ENCODE data around the gene PLEKHM1.
"Not testable (repeated sequence)": the region's sequence is repeated elsewhere in the genome, so short reads cannot be mapped to it uniquely, and the experiment has no call there.

Gene PLEKHM1

DNA sequence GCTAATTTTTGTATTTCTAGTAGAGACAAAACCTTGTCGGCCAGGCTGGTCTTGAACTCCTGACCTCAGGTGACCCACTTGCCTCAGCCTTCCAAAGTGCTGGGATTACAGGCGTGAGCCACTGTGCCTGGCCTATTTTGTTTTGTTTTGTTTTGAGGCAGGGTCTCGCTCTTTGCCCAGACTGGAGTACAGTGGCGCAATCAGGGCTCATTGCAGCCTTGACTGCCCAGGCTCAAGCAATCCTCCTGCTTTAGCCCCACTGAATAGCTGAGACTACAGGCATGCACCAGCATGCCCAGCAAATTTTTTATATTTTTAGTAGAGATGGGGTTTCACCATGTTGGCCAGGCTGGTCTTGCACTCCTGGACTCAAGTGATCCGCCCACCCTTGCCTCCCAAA, 30.1 kb downstream of the PLEKHM1 start:
- not testable (repeated sequence) for DNase-seq

DNA sequence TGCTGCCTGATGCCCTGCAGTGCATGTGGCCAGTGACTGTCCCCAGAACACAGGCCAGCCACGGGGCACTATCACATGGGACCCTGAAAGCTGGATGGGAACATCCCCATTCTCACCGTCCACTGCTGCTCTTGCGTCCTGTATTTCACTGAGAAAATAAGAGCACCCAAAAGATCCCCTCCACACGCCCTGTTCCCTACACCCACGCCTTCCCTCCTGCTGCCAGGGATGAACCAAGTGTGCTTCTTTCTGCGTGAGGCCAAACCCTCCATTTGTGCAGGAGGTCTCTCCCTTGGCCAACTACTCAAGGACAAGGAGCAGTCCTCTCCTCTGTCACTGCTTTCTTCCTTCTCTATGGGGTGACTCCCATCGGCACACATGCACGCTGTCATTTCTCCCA, 36.2 kb downstream of the PLEKHM1 start:
- not testable (repeated sequence) for DNase-seq

DNA sequence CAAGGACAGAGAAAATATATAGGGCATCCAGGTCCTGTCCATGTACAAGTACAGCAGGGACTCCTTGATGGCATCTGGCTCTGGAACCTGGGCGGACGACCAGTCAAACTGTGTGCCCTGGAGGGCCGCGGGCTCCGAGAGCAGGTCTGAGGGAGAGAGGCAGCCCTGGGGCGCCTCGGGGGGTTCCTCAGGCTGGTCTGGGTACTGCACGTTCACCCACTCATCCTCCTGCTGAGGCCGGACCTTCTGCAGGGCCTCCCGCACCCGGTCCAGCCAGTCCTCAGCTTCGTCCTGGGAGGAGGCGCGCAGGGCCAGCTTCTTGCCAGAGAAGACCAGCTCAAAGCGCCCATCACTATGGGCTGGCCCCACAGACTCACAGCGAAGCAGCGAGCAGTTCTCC, 36.8 kb downstream of the PLEKHM1 start:
- not testable (repeated sequence) for DNase-seq

DNA sequence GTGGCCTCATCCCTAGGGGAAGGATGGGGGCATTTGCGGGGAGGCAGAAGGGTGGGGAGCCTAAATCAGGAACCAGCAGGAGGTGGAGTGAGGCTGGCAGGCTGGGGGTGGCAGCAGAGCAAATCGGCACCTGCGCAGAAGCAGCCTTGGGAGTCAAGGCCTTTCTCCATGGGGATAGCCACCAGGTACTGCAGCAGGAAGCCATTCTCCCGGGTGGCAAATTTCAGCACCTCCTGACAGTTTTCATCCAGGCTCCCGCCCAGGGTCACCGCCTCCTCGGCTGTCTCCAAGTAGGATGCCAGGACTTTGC, 37.3 kb downstream of the PLEKHM1 start:
- not testable (repeated sequence) for DNase-seq

DNA sequence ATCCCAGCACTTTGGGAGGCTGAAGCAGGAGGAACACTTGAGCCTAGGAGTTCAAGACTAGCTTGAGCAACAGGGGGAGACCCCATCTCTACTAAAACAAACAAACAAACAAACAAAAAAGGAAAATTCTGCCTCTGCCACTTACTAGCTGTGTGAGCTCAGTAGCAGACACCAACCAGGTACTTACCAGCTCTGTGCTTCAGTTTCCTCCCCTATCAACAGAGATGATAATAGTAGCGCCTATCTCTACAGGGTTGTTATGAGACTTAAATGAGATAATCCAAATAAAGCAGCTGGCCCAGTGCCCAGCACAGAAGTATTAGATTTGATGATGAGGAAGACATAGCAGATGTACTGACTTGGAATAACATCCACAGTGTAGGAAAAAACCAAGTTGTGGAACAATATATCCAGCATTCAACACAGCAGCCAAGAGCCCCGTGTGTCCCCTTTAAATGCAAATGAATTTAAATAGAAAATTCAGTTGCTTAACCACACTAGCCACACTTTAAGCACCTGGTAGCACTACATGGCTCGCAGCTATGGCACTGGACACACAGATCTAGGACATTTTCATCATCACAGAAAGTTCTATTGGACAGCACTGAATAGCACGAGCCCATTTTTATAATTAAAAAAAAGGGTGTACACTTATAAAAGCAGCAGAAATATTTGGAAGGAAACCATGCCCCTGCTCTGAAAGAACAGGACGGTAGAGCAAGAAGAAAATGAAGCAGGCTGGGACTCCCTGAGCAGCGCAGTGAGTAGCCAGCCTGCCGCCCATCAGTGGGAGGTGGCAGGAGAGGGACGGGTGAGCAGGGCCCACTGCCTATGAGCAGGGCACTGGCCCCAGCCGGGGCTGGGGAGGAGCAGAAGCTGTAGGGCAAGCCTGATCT, 37.9 kb downstream of the PLEKHM1 start:
- not testable (repeated sequence) for DNase-seq

DNA sequence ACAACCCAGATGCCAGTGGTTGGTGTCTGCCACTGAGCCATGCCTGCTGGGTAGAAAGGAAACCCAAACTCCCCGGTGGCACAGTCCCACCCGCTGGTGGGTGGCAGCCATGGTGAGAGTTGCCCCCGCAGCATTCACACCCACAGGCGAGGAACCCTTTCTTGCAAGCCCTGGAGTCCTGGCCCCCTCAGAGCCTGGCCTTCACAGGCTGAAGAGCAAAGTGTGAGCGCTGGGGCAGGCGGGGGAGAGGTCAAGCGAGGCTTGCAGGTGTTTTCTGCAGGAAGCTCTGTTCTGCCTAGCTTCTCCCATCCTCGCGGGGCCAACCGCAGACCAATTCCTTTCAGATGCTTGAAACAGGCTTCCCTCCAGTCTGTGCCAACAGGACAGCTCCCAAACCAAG, 38.9 kb downstream of the PLEKHM1 start:
- DNase-seq: not testable (repeated sequence)

DNA sequence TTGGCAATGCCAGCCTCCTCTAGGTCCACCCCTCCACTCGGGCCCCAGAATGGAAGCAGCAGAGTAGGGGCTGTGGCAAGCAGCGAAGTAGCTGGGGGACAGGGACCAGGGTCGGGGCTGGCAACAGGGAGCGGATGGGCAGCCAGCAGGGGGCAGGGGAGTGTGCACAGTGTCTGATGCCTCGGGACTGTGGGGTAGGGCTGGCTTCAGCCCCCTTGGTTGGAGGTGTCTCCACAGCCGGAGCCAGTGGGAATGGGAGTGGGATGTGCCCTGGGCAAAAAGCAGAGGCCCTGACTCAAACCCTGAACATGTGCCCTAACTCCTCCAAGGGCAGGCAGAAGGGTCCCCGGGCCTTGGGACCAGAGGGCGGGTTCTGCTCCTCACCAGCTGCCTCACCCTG, 39.4 kb downstream of the PLEKHM1 start:
- DNase-seq: no peak

DNA sequence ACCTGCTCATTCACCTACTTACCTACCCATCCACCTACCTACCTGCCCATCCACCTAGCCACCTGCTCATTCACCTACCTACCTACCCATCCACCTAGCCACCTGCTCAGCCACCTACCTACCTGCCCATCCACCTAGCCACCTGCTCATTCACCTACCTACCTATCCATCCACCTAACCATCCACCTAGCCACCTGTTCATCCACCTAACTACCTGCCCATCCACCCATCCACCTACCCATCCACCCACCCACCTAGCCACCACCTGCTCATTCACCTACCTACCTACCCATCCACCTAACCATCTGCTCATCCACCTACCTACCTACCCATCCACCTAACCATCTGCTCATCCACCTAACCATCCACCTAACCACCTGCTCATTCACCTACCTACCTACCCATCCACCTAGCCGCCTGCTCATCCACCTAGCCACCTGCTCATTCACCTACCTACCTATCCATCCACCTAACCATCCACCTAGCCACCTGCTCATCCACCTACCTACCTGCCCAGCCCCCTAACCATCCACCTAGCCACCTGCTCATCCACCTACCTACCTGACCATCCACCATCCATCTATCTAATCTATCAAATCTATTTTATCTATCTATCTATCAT, 40.7 kb downstream of the PLEKHM1 start:
- not testable (repeated sequence) for DNase-seq

DNA sequence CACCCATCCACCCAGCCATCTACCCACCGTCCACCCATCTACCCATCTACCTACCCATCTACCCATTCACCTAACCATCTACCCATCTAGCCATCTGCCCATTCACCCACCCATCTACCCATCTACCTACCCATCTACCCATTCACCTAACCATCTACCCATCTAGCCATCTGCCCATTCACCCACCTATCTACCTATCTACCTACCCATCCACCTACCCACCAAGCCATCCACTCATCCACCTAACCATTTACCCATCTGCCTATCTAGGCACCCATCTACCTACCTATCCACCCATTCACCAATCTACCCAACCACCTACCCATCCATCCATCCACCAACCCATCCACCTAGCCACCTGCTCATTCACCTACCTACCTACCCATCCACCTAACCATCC, 41.3 kb downstream of the PLEKHM1 start:
- DNase-seq: not testable (repeated sequence)

DNA sequence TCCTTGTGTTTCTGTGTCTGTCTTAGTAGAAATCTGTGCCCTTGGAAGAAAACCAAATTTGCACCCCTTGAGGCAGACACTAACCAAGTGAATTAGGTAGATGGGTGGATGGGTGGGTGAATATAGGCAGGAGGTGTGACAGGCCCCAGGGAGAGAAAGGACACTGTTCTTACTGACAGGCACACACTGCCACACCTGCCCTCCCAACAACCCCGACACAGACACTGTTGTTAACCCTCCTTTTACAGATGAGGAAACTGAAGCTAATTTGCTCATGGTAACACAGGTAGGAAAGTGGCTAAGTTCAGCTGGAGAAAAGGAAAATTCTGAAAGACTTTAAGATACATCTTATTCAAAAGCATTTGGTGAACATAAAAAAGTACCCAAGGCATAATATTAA, 42.0 kb downstream of the PLEKHM1 start:
- DNase-seq: not testable (repeated sequence)

DNA sequence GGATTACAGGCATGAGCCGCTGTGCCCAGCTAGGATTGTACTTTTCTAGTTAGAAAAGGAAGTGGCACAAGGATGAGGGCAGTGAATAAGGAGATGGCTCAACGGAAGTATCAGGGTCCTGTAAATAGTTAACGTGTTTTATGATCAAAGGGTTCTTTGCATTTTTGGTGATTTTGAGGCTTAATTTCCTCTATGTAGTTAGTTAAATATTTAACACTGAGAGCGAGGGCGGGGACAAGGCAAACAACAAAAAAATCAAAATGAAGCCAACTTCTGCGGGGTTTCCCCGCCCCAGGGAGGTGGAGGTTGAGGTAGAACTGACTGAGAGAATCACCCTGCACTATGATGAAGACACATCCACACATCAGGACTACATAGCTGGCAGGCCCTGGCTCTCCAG, 42.5 kb downstream of the PLEKHM1 start:
- not testable (repeated sequence) for DNase-seq

DNA sequence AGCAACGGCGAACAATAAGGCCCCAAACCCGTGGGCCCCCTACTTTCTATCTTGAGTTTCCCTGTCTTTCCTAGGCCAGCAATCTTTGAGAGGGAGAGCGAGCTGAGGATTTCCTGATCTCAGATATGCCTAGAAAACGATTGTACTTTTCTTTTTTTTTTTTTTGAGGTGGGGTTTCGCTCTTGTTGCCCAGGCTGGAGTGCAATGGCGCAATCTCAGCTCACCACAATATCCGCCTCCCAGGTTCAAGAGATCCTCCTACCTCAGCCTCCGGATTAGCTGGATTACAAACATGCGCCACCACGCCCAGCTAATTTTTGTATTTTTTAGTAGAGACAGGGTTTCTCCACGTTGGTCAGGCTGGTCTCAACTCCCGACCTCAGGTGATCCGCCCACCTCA, 42.9 kb downstream of the PLEKHM1 start:
- not testable (repeated sequence) for DNase-seq

DNA sequence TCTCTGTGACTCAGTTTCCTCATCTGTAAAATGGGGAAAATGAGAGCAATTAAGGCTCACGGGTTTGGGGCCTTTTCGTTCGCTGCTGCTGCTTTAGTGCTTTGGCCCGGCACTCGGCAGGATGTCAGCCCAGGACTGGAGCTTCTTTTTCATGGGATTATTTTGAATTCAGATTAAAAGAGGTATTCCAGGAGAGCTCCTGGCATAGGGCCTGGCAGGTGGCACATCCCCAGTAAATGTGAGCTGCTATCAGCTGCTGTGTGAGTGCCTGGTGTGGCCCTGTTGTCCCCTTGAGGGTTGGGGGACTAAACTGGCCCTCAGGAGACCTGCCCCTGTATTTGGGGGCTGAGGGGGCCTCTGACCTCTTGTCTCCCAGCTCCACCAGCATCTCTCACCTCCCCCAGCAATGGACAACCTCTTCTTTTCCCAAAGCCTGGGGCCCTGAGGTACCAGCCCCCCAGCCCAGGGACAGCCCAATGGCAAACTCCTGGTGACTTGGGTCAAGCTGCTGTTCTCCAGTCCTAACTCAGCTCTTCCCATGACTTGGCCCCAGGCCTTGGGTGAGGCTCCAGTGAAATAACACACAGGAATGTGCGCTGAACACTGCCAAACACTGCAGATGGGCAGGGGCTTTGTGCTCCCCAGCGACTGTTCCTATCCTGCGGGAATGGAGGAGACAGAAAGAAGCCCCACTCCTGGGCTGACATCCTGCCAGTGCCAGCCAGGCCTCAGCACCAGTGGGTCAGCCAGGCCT, 43.5 kb downstream of the PLEKHM1 start:
- DNase-seq: not testable (repeated sequence)

DNA sequence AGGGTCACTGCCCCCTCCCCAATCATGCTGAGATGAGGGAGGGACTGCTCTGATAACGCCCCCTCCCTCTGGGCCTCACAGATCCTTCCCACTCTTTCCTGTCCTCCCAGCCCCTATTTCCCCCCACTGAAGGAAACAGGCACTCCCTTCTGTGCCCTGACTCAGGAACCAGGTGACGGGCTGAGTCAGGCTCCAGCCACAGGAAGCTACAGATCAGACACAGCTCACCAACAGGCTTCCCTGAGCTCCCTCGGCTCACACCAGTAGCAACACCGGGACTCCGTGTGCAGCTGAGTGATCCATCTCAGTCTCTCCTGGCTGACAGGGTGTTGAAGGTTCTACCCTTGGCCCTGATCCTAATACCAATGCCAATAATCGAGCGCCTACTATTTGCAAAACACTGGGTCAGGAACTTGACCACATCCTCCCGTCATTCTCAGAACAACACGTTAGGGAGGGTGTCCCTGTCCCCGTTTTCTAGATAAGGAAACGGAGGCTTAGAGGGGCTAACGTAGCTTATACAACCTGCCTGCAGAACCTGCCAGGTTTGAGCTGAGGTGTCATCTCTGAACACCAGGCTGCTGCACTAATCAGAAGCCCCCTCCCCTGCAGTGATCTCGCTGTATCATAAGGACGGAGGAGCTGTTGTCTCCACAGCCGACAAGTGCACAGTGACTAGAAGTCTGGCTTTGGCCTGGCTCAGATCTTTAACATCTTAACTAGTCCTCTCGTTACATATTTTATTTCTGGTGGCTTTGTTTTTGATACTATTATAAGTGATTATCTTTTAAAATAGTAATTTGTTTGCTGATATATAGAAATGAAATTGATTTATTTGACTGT, 44.4 kb downstream of the PLEKHM1 start:
- DNase-seq: peak; percentile 51

DNA sequence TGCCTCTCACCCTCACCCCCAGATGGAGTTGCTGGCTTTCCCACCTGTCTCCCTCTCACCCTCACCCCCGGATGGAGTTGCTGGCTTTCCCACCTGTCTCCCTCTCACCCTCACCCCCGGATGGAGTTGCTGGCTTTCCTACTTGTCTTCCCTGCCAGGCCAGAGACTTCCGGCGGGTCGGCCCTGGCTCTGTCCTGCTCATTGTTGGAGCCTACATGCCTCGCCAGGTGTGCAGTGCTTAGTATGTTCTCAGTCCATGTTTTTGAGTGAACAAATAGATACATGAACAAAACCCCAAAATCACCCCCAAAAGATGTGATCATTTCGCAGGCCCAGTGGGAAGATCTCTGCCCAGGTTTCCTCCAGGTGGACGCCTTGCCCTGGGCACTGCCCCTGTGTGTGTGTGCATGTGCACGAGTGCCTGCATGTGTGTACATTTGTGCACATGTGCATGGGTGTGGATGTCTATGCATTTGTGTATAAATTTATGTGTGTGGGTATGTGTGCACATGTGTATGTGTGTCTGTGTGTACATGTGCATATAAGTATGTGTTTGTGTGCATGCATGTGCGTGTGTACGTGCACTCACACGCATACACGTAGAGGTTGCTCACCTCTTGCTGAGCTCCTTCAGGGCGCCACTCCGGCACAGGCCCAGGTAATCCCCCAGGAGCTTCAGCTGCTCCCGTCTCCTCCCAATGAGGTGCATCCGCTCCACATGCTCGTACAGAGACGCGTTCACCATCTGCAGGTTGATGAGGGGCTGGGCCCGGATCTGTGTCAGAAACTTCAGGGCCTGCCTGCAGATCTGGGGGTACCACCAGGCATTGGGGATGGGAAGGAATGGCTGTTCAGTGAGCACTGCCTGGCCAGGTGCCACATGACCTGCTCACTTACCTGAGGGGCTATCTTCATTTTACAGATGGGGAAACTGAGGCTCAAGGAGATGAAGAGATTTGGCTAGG, 45.4 kb downstream of the PLEKHM1 start:
- not testable (repeated sequence) for DNase-seq

DNA sequence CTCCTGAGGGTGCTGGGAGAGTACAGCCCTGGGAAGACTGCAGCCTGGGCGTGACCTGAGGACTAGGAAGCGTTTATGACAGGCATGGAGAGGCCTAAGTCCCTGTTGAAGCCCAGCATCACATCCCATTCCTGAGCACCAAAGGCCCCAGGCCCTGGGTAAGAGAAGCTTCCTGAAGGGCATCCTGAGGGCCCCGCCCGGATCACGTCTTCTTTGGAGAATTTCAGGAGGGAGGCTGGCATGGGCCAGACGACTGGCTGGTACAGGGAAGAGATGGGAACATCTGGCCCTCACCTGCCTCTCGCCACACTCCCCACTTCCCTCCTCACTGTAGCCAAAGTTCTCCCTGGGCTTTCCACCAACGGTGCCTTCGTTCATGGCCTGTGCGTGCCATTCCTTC, 46.2 kb downstream of the PLEKHM1 start:
- DNase-seq: not testable (repeated sequence)

DNA sequence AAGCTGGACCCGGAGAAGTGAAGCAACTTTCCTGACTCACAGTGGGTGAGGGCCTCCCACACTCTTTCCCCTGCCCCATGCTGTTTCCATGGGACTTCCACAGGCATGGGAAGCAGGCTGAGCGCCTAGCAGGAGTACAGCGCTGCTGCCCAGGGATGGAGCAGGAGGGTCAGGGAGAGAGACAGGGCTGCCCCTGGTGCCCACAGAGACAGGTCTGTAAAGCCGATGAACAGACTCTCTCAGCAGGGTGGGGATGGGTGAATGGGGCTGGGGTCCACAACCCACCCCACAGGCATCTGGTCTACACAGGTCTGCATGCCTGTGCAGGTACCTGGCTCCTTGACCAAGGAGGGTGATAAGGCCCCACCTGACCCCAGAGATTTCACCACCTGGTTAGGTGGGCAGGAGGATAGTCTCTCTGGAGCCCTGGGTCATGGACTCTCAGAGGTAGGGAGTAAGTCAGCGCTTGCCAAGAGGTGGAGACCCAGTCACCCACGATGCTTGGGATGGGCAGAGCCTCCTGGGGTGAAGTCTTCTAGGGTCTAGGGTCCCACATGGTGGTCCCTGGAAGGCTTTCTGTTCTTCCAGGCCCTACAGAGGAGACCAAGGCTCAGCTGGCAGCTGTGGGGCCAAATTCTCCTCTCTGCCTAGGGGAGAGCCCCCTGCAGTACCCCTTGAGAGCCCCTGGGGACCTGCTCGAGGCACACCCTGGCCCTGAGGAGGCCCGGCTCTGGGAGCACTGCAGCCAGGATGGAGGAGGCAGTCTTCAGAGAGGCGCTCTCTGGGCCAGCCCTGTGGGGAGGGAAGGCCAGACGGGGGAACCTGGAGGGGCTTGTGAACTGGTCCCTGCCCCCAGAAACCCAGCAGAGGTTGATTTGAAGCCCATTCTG, 46.9 kb downstream of the PLEKHM1 start:
- DNase-seq: not testable (repeated sequence)

DNA sequence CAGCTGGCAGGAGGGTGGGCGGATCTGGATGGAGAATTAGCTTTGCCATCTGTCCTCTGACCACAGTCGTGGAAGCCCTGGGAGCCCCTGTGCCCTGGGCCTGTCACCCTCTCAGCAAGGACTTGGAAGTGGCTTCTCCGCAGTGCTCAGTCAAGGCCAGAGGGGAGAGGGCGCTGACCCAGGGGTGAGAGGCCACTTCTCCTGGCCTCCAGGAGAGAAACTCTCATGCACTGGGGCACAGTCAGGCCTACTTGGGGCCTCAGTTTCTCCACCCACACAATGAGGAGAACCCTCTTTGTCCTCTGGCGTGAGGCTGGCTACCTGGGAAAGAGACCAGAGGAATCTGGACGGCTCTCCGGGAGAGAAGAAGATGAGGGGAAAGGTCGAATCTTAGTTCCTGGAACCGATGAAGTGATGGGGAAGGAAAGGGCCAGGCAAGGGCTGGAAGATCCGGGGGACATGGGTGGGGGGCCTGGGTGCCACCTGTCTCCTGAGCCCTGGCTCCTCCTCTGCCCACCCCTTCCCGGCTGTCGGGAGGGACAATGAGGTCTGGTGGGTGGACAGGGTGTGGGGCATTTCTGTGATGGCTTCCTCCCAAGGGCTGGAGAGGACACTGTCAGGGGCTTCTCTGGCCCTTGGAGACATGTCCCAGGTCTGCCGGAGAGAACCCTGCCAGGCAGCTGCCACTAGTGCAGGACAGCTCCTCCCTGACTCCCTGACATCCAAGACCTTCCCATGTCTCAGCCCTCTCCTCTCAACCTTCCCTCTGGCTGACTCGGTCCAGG, 48.8 kb downstream of the PLEKHM1 start:
- no peak for DNase-seq

DNA sequence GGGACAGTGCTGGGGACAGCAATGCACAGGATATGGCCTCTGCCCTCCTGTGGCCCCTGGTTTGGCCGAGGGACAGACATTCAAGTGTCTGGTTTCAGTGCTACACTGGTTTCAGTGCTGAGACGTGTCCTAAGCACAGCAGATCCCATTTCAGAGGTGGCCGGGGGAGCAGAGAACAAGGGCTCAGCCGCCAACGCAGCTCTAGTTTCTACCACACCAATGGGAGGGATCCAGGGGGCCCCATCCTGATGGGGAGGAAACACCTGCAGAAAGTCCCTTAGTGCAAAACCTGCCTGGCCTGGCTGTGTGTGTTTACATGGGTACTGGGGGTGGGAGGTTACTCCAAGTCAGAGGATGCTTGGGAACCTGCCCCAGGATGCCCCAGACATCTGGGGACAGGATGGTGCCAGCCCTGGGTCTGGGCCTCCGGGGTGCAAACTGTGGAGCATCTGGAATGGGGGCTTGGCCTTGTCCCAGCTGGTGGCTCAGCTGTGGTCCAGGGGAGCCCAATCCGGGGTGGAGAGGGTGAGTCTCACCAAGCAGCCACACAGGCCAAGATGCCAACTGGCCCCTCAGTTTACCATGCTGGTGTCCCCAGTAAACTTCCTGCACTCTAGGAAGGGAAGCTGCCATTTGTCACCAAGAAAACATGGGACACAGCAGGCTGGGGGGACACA, 49.5 kb downstream of the PLEKHM1 start:
- not testable (repeated sequence) for DNase-seq
